Measurements from ENCODE around the gene ATP10A. TPM values are rescaled to one million over a fixed set of nuclear protein-coding genes. Genes with fewer than 3 reads are reported as not detected.

ATP10A gene
- total RNA-seq, 1 experiment from 2014 or later: 3.0 TPM

- no peaks in the 10 kb centered on the region for H3K4me1 Mint-ChIP-seq (ENCODE audit: low read depth, unreplicated experiment)
- CTCF ChIA-PET: no interaction called here
- TF ChIP-seq CTCF (IDR thresholded peaks at IDR 0.05; ENCODE audit: unreplicated experiment): no peak
- BruUV-seq (replicated peaks): no TSS peak
- no peaks in the 10 kb centered on the region for H3K9me3 Mint-ChIP-seq (ENCODE audit: low read depth, unreplicated experiment)
- no peak for DNase-seq
- H3K4me3 Mint-ChIP-seq (ENCODE audit: low read depth, unreplicated experiment): no peak overlapping the region
- no peak overlapping the region for H3K27ac Mint-ChIP-seq (ENCODE audit: unreplicated experiment)
- no peaks in the 10 kb centered on the region for H3K36me3 Mint-ChIP-seq (ENCODE audit: insufficient read depth, unreplicated experiment)
- intact Hi-C loops (cut with micrococcal nuclease; ENCODE audit: unreplicated experiment): no loop called here
- no peaks in the 10 kb centered on the region for H3K27me3 Mint-ChIP-seq (ENCODE audit: unreplicated experiment)
These were observed 168.3 kb downstream of the ATP10A start for GRCh38 chr15:25694823-25695312.

GRCh38 chr15:25694239-25694584, 168.9 kb downstream of the ATP10A start:
- H3K9me3 Mint-ChIP-seq (ENCODE audit: low read depth, unreplicated experiment): no peaks in the 10 kb centered on the region
- no peak overlapping the region for H3K4me3 Mint-ChIP-seq (ENCODE audit: low read depth, unreplicated experiment)
- intact Hi-C loops (cut with micrococcal nuclease; ENCODE audit: unreplicated experiment): no loop called here
- CTCF ChIA-PET: no interaction called here
- TF ChIP-seq CTCF (IDR thresholded peaks at IDR 0.05; ENCODE audit: unreplicated experiment): no peak
- H3K36me3 Mint-ChIP-seq (ENCODE audit: insufficient read depth, unreplicated experiment): no peaks in the 10 kb centered on the region
- H3K27me3 Mint-ChIP-seq (ENCODE audit: unreplicated experiment): no peaks in the 10 kb centered on the region
- H3K27ac Mint-ChIP-seq (ENCODE audit: unreplicated experiment): no peak overlapping the region
- BruUV-seq (replicated peaks): no TSS peak
- H3K4me1 Mint-ChIP-seq (ENCODE audit: low read depth, unreplicated experiment): no peaks in the 10 kb centered on the region
- no peak for DNase-seq

GRCh38 chr15:25693321-25694238, 169.5 kb downstream of the ATP10A start:
- DNase-seq: peak; percentile 9
- intact Hi-C loops (cut with micrococcal nuclease; ENCODE audit: unreplicated experiment): no loop called here
- TF ChIP-seq CTCF (IDR thresholded peaks at IDR 0.05; ENCODE audit: unreplicated experiment): no peak
- no peak overlapping the region for H3K27ac Mint-ChIP-seq (ENCODE audit: unreplicated experiment)
- no TSS peak for BruUV-seq (replicated peaks)
- CTCF ChIA-PET: no interaction called here
- no peaks in the 10 kb centered on the region for H3K9me3 Mint-ChIP-seq (ENCODE audit: low read depth, unreplicated experiment)
- no peaks in the 10 kb centered on the region for H3K27me3 Mint-ChIP-seq (ENCODE audit: unreplicated experiment)
- no peaks in the 10 kb centered on the region for H3K4me1 Mint-ChIP-seq (ENCODE audit: low read depth, unreplicated experiment)
- no peaks in the 10 kb centered on the region for H3K36me3 Mint-ChIP-seq (ENCODE audit: insufficient read depth, unreplicated experiment)
- no peak overlapping the region for H3K4me3 Mint-ChIP-seq (ENCODE audit: low read depth, unreplicated experiment)

- H3K27me3 Mint-ChIP-seq (ENCODE audit: unreplicated experiment): no peaks in the 10 kb centered on the region
- H3K4me3 Mint-ChIP-seq (ENCODE audit: low read depth, unreplicated experiment): no peak overlapping the region
- H3K27ac Mint-ChIP-seq (ENCODE audit: unreplicated experiment): no peak overlapping the region
- H3K9me3 Mint-ChIP-seq (ENCODE audit: low read depth, unreplicated experiment): no peaks in the 10 kb centered on the region
- no peak for TF ChIP-seq CTCF (IDR thresholded peaks at IDR 0.05; ENCODE audit: unreplicated experiment)
- no TSS peak for BruUV-seq (replicated peaks)
- H3K4me1 Mint-ChIP-seq (ENCODE audit: low read depth, unreplicated experiment): no peaks in the 10 kb centered on the region
- CTCF ChIA-PET: no interaction called here
- H3K36me3 Mint-ChIP-seq (ENCODE audit: insufficient read depth, unreplicated experiment): no peaks in the 10 kb centered on the region
- no peak for DNase-seq
- intact Hi-C loops (cut with micrococcal nuclease; ENCODE audit: unreplicated experiment): no loop called here
These were observed 171.3 kb downstream of the ATP10A start for GRCh38 chr15:25691544-25692430.

Measured in Calu3 (cell line).